Suppressor macrophage treated with lipopolysaccharide for 4 hours (primary cell): Measurements from ENCODE around the gene SLC35E2B.
A peak's percentile ranks its signal among the peaks of the same experiment; 100 is the strongest.
"Not testable (repeated sequence)": the region's sequence is repeated elsewhere in the genome, so short reads cannot be mapped to it uniquely, and the experiment has no call there.

Source experiments
- DNase-seq: peaks from one replicate; pipeline ENCODE4 v3.0.0-alpha.2; 2020

The SLC35E2B gene

GRCh38 chr1:1637479-1637875 lies 55.1 kb downstream of the SLC35E2B start:
- not testable (repeated sequence) for DNase-seq

- not testable (repeated sequence) for DNase-seq
Measured at GRCh38 chr1:1636621-1637478, 55.7 kb downstream of the SLC35E2B start.

GRCh38 chr1:1634613-1635012 lies 58.0 kb downstream of the SLC35E2B start:
- DNase-seq: not testable (repeated sequence)

- not testable (repeated sequence) for DNase-seq
Measured at GRCh38 chr1:1633409-1633808, 59.2 kb downstream of the SLC35E2B start.

GRCh38 chr1:1631782-1632420 lies 60.7 kb downstream of the SLC35E2B start, which contains the start of gene MMP23B:
TSS of gene MMP23B (plus strand) at chr1:1632173. CDS start at chr1:1632219, 46 bp downstream.
- DNase-seq: no peak

GRCh38 chr1:1630965-1631781 lies 61.4 kb downstream of the SLC35E2B start:
- no peak for DNase-seq

- peak; percentile 74 for DNase-seq
Measured at GRCh38 chr1:1630191-1630964, 62.2 kb downstream of the SLC35E2B start.

GRCh38 chr1:1629430-1630190 lies 63.0 kb downstream of the SLC35E2B start:
- DNase-seq: no peak

- no peak for DNase-seq
Measured at GRCh38 chr1:1628754-1629429, 63.7 kb downstream of the SLC35E2B start.

GRCh38 chr1:1627829-1628753 lies 64.5 kb downstream of the SLC35E2B start:
- no peak for DNase-seq

- no peak for DNase-seq
Measured at GRCh38 chr1:1627261-1627828, 65.2 kb downstream of the SLC35E2B start.

- DNase-seq: no peak
Measured at GRCh38 chr1:1626207-1627141, 66.1 kb downstream of the SLC35E2B start.

- DNase-seq: no peak
Measured at GRCh38 chr1:1625824-1626206, 66.8 kb downstream of the SLC35E2B start.

GRCh38 chr1:1625404-1625775 lies 67.2 kb downstream of the SLC35E2B start:
- DNase-seq: no peak

- DNase-seq: no peak
Measured at GRCh38 chr1:1624443-1625403, 67.9 kb downstream of the SLC35E2B start.

GRCh38 chr1:1623631-1624442 lies 68.8 kb downstream of the SLC35E2B start:
- no peak for DNase-seq
